ENCODE results near the gene RHO.
"Not testable (repeated sequence)": the region's sequence is repeated elsewhere in the genome, so short reads cannot be mapped to it uniquely, and the experiment has no call there.

RHO gene

GRCh38 chr3:129528589-129529100 lies at the start of gene RHO:
Gene RHO (plus strand): TSS chr3:129528639. CDS start chr3:129528734, 95 bp downstream.
- DNase-seq = no peak

- DNase-seq = not testable (repeated sequence)
Observed at GRCh38 chr3:129481225-129481765, 47.1 kb upstream of the RHO start.

- DNase-seq = no peak
Observed at GRCh38 chr3:129481766-129482332, 46.6 kb upstream of the RHO start.

- no peak for DNase-seq
Observed at GRCh38 chr3:129482721-129483120, 45.7 kb upstream of the RHO start.

GRCh38 chr3:129483870-129484269 lies 44.6 kb upstream of the RHO start:
- no peak for DNase-seq

- not testable (repeated sequence) for DNase-seq
Observed at GRCh38 chr3:129485146-129485545, 43.3 kb upstream of the RHO start.

GRCh38 chr3:129485721-129486663 lies 42.4 kb upstream of the RHO start:
- DNase-seq = no peak

- no peak for DNase-seq
Observed at GRCh38 chr3:129486664-129487035, 41.8 kb upstream of the RHO start.

- no peak for DNase-seq
Observed at GRCh38 chr3:129487183-129487867, 41.1 kb upstream of the RHO start.

GRCh38 chr3:129487868-129488335 lies 40.5 kb upstream of the RHO start:
- DNase-seq = not testable (repeated sequence)

GRCh38 chr3:129489258-129489657 lies 39.2 kb upstream of the RHO start:
- not testable (repeated sequence) for DNase-seq

- peak; percentile 18 to 26 for DNase-seq
Observed at GRCh38 chr3:129490273-129490675, 38.2 kb upstream of the RHO start.

- not testable (repeated sequence) for DNase-seq
Observed at GRCh38 chr3:129491077-129491476, 37.4 kb upstream of the RHO start.

GRCh38 chr3:129491794-129492193 lies 36.6 kb upstream of the RHO start:
- DNase-seq = no peak

GRCh38 chr3:129492691-129493090 lies 35.7 kb upstream of the RHO start:
- no peak for DNase-seq

GRCh38 chr3:129493206-129493605 lies 35.2 kb upstream of the RHO start:
- DNase-seq = no peak

GRCh38 chr3:129494499-129494898 lies 33.9 kb upstream of the RHO start:
- not testable (repeated sequence) for DNase-seq

GRCh38 chr3:129495006-129495639 lies 33.3 kb upstream of the RHO start:
- not testable (repeated sequence) for DNase-seq

GRCh38 chr3:129497876-129498275 lies 30.6 kb upstream of the RHO start:
- not testable (repeated sequence) for DNase-seq

GRCh38 chr3:129498603-129499488 lies 29.6 kb upstream of the RHO start:
- DNase-seq = not testable (repeated sequence)

- not testable (repeated sequence) for DNase-seq
Observed at GRCh38 chr3:129499604-129500333, 28.7 kb upstream of the RHO start.

All from NCI-H187 (cell line).